PC-3 (cell line): ENCODE results near the gene OCSTAMP. TPM values are rescaled to one million over a fixed set of nuclear protein-coding genes. Genes with fewer than 3 reads are reported as not detected.

Source experiments
- ATAC-seq: fragments of 200-7000 bp; cut with Tn5 transposase; 2 replicates; pipeline ENCODE4 v1.9.1; 2020; ENCODE audit warnings: mild to moderate bottlenecking, moderate library complexity
- BruUV-seq: library from RNA; stranded (reverse); fragments of 400-500 nt; replicated peaks from 2 replicates; lab custom pipeline; 2021; lab: Mats Ljungman, UMichigan
- CTCF ChIA-PET: fragments of 300-600 bp; sonication (Branson Sonifier 250); formaldehyde crosslinking; loops from one replicate; lab custom pipeline; 2022; ENCODE audit warnings: antibody characterized with exemption; lab: Charles Lee
- POLR2A ChIA-PET: fragments of 300-600 bp; sonication (Branson Sonifier 250); formaldehyde crosslinking; loops from one replicate; lab custom pipeline; 2022; ENCODE audit warnings: antibody characterized with exemption; ENCODE audit not compliant: unreplicated experiment; lab: Charles Lee
- DNase-seq: peaks from one replicate; pipeline ENCODE4 v3.0.0-alpha.2; 2015
- H2AFZ ChIP-seq: fragments of 300-600 bp; sonication (generic); 2 replicates; pipeline ENCODE4 v1.6.0; 2016; ENCODE audit warnings: antibody characterized with exemption, low read length
- H3F3A ChIP-seq: fragments of 300-600 bp; sonication (generic); one replicate; pipeline ENCODE4 v1.6.0; 2017; ENCODE audit warnings: antibody characterized with exemption, low read length, control low read depth, mild to moderate bottlenecking; ENCODE audit not compliant: unreplicated experiment
- H3K27ac ChIP-seq: fragments of 300-600 bp; sonication (generic); 2 replicates; pipeline ENCODE4 v1.5.1; 2016; ENCODE audit warnings: mild to moderate bottlenecking, low read length
- H3K27me3 ChIP-seq: fragments of 300-600 bp; sonication (generic); 2 replicates; pipeline ENCODE4 v1.6.1; 2016; ENCODE audit warnings: low read length, mixed read lengths
- H3K36me3 ChIP-seq: fragments of 300-600 bp; sonication (generic); 2 replicates; pipeline ENCODE4 v1.6.1; 2016; ENCODE audit warnings: low read depth, mixed run types, low read length, mixed read lengths
- H3K4me1 ChIP-seq: fragments of 300-600 bp; sonication (generic); 2 replicates; pipeline ENCODE4 v1.5.1; 2016; ENCODE audit warnings: low read length; ENCODE audit not compliant: insufficient read depth
- H3K4me2 ChIP-seq: fragments of 300-600 bp; sonication (generic); 2 replicates; pipeline ENCODE4 v1.6.0; 2016; ENCODE audit warnings: low read length
- H3K4me3 ChIP-seq: fragments of 300-600 bp; sonication (generic); 2 replicates; pipeline ENCODE4 v1.5.1; 2016; ENCODE audit warnings: mild to moderate bottlenecking, low read length, mixed read lengths
- H3K79me2 ChIP-seq: fragments of 300-600 bp; sonication (generic); 2 replicates; pipeline ENCODE4 v1.6.1; 2017; ENCODE audit warnings: low read length, mixed read lengths
- H3K9ac ChIP-seq: fragments of 300-600 bp; sonication (generic); 2 replicates; pipeline ENCODE4 v1.6.0; 2016; ENCODE audit warnings: mild to moderate bottlenecking, low read length
- H3K9me2 ChIP-seq: fragments of 300-600 bp; sonication (generic); replicated peaks from 2 replicates; pipeline ENCODE4 v1.6.1; 2016; ENCODE audit warnings: mixed run types, low read length, mixed read lengths
- H3K9me3 ChIP-seq: fragments of 300-600 bp; sonication (generic); 2 replicates; pipeline ENCODE4 v1.6.1; 2016; ENCODE audit warnings: low read length, mixed read lengths
- H4K20me1 ChIP-seq: fragments of 300-600 bp; sonication (generic); 2 replicates; pipeline ENCODE4 v1.6.1; 2016; ENCODE audit warnings: low read length, mixed read lengths
- EZH2 ChIP-seq: fragments of 300-600 bp; sonication (generic); IDR thresholded peaks from one replicate; pipeline ENCODE4 v1.6.1; 2017; ENCODE audit warnings: antibody characterized with exemption, mild to moderate bottlenecking, low read length; ENCODE audit not compliant: unreplicated experiment
- EZH2phosphoT487 ChIP-seq: fragments of 300-600 bp; sonication (generic); IDR thresholded peaks from 2 replicates; pipeline ENCODE4 v1.6.1; 2018; ENCODE audit warnings: mild to moderate bottlenecking, antibody characterized with exemption, low read length, borderline replicate concordance
- intact Hi-C: fragments of 100-400 bp; cut with micrococcal nuclease; formaldehyde crosslinking; loops from 2 replicates; pipeline ENCODE4 v1.9.0; 2023
- total RNA-seq: library from RNA; depleted of rRNA; stranded (reverse); fragments of >200 nt; gene quantifications from 2 replicates; pipeline ENCODE4 v1.2.3, GENCODE V29; 2014
- TF ChIP-seq, protein P1 (sequence below): fragments of 300-600 bp; sonication (generic); conservative IDR thresholded peaks from 2 replicates; pipeline ENCODE4 v1.5.1; 2017; ENCODE audit warnings: antibody characterized with exemption, low read depth, mild to moderate bottlenecking, low read length

Gene OCSTAMP
- total RNA-seq, 1 experiment from 2014 or later: not detected

DNA sequence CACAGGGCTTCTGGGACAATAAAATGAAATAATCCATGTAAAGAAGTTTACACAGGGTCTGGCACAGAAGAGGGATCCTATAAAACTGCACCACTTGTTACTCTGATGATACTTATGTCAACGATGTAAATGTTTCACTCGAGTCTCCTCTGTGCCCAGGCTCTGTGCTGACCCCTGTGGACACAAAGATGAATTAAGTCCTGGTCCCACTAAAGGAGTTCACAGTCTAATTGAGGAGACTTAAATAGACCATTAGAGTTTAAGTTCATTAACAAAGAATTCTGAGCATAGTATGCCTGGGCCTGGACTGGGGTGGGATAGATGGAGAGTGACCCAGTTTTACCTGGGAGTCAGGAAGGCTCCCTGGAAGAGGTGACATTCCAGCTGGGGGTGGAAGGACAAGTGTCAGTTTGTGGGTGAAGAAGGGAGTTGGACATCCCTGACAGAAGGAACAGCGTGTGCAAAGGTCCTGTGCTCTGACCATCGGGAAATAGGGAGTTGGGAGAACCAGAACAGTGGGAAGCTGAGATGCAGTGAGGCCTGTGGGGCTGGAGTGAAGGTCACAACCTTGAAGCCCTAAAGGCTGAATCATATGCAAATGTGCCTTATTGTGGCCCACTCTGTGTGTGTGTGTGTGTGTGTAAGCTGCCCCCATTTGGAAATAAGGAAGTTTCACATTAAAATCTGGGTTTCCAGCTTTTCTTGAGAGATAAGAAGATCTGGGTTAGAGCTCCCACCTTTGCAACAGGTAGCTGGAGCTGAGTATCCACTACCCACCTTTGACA, 1.1 kb downstream of the OCSTAMP start:
- no peaks in the 10 kb centered on the region for H4K20me1 ChIP-seq
- H3K4me3 ChIP-seq: no peak overlapping the region
- ATAC-seq (no peak), DNase-seq (no peak)
- ChIA-PET CTCF (no interaction called here), POLR2A (no interaction called here)
- H2AFZ ChIP-seq: no peak overlapping the region
- no peaks in the 10 kb centered on the region for H3K79me2 ChIP-seq
- H3K9me3 ChIP-seq: no peaks in the 10 kb centered on the region
- no peaks in the 10 kb centered on the region for H3K4me1 ChIP-seq
- no peak overlapping the region for H3K4me2 ChIP-seq
- H3K9ac ChIP-seq: no peak overlapping the region
- H3K9me2 ChIP-seq: no peaks in the 10 kb centered on the region
- intact Hi-C loops: no loop called here
- peaks cover 36% of the 10 kb centered on the region for H3K27me3 ChIP-seq
- H3F3A ChIP-seq: no peaks in the 10 kb centered on the region
- H3K27ac ChIP-seq: no peak overlapping the region
- no TSS peak for BruUV-seq
- TF ChIP-seq EZH2: no peak
- H3K36me3 ChIP-seq: no peaks in the 10 kb centered on the region

DNA sequence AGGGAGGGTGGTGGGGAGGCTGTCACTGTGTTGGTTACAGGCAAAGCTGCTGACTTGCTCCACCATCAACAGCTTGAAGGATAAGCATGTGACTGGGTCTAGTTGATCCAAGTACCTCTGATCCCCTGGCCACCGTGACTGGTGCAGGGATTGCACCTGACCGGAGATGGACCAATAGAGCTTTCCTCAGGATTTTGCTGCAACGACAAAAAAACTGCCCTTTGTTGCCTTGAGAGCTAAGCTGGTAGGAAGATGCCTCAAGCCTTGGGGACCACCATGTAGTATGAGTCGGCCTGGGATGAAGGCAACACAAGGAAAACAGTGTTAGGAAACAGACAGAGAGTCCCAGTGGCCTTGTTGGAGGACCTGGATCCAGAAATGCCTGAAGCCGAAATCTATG, 1.8 kb downstream of the OCSTAMP start:
- no peaks in the 10 kb centered on the region for H3K4me1 ChIP-seq

DNA sequence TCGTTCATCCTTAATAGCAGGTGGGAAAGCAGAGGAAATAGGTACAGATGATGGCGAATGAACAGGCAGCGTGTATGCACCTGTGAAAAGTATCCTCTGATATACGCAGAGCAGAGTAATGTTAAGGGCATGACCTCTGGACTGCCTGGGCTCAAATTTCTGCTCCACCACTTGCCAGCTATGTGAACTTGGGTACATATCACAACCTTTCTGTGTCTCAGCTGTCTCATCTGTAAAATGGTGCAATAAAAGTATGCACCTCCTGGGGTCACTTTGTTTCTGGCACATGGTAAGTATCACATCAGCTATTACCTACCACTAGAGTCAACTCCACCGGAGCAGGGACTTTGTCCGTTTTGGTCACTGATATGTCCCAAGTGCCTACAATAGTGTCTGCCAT, 2.5 kb downstream of the OCSTAMP start:
- BruUV-seq: no TSS peak
- no peak overlapping the region for H3K4me2 ChIP-seq
- H3K79me2 ChIP-seq: no peaks in the 10 kb centered on the region
- H3K27ac ChIP-seq: no peak overlapping the region
- H3K27me3 ChIP-seq: peaks cover 42% of the 10 kb centered on the region
- no peak for ATAC-seq
- H2AFZ ChIP-seq: no peak overlapping the region
- H3K4me1 ChIP-seq: no peaks in the 10 kb centered on the region
- no peak overlapping the region for H3K4me3 ChIP-seq
- ChIA-PET CTCF (no interaction called here), POLR2A (no interaction called here)
- no peaks in the 10 kb centered on the region for H3K36me3 ChIP-seq
- no peaks in the 10 kb centered on the region for H3K9me3 ChIP-seq
- no peaks in the 10 kb centered on the region for H3K9me2 ChIP-seq
- TF ChIP-seq EZH2: no peak
- TF ChIP-seq, protein P1, sequence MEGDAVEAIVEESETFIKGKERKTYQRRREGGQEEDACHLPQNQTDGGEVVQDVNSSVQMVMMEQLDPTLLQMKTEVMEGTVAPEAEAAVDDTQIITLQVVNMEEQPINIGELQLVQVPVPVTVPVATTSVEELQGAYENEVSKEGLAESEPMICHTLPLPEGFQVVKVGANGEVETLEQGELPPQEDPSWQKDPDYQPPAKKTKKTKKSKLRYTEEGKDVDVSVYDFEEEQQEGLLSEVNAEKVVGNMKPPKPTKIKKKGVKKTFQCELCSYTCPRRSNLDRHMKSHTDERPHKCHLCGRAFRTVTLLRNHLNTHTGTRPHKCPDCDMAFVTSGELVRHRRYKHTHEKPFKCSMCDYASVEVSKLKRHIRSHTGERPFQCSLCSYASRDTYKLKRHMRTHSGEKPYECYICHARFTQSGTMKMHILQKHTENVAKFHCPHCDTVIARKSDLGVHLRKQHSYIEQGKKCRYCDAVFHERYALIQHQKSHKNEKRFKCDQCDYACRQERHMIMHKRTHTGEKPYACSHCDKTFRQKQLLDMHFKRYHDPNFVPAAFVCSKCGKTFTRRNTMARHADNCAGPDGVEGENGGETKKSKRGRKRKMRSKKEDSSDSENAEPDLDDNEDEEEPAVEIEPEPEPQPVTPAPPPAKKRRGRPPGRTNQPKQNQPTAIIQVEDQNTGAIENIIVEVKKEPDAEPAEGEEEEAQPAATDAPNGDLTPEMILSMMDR: no peak
- H3F3A ChIP-seq: no peaks in the 10 kb centered on the region
- intact Hi-C loops: no loop called here
- no peak for DNase-seq
- H4K20me1 ChIP-seq: no peaks in the 10 kb centered on the region
- no peak overlapping the region for H3K9ac ChIP-seq

More for the DNA sequence above, 1.8 kb downstream of the OCSTAMP start:
- POLR2A ChIA-PET: no interaction called here
- peaks cover 41% of the 10 kb centered on the region for H3K27me3 ChIP-seq
- no peak overlapping the region for H3K27ac ChIP-seq
- H2AFZ ChIP-seq: no peak overlapping the region
- DNase-seq (no peak), ATAC-seq (no peak)
- H4K20me1 ChIP-seq: no peaks in the 10 kb centered on the region
- CTCF ChIA-PET: no interaction called here
- TF ChIP-seq EZH2 (no peak), EZH2phosphoT487 (no peak)
- TF ChIP-seq, protein P1: no peak
- H3K4me2 ChIP-seq: no peak overlapping the region
- no peaks in the 10 kb centered on the region for H3K36me3 ChIP-seq
- H3K79me2 ChIP-seq: no peaks in the 10 kb centered on the region
- no peaks in the 10 kb centered on the region for H3K9me2 ChIP-seq
- no peaks in the 10 kb centered on the region for H3K9me3 ChIP-seq
- no peaks in the 10 kb centered on the region for H3F3A ChIP-seq
- intact Hi-C loops: no loop called here
- H3K4me3 ChIP-seq: no peak overlapping the region
- no peak overlapping the region for H3K9ac ChIP-seq
- no TSS peak for BruUV-seq
